Left ventricle myocardium inferior (tissue), 1 donor: Measurements from ENCODE around the gene ANKRD44. TPM values are rescaled to one million over a fixed set of nuclear protein-coding genes. Genes with fewer than 3 reads are reported as not detected.

Source experiments
- DNase-seq: peaks from one replicate; pipeline ENCODE4 v3.0.0-alpha.2; 2020
- H3K27ac ChIP-seq: fragments of 200-600 bp; replicated peaks from 2 replicates; pipeline ENCODE4 v1.8.0; 2021
- H3K27me3 ChIP-seq: fragments of 200-600 bp; 2 replicates; pipeline ENCODE4 v1.8.0; 2021; ENCODE audit warnings: low read depth
- H3K36me3 ChIP-seq: fragments of 200-600 bp; 2 replicates; pipeline ENCODE4 v1.8.0; 2021
- H3K4me1 ChIP-seq: fragments of 200-600 bp; 2 replicates; pipeline ENCODE4 v1.8.0; 2021
- H3K4me3 ChIP-seq: fragments of 200-600 bp; 2 replicates; pipeline ENCODE4 v1.8.0; 2021; ENCODE audit warnings: mild to moderate bottlenecking, moderate library complexity
- H3K9me3 ChIP-seq: fragments of 200-600 bp; replicated peaks from 2 replicates; pipeline ENCODE4 v1.8.0; 2021
- intact Hi-C: fragments of 100-400 bp; cut with micrococcal nuclease; formaldehyde crosslinking; loops from one replicate; pipeline ENCODE4 v1.11.0; 2022
- total RNA-seq: library from RNA; stranded (reverse); fragmentation: NEBNext Ultra II Directional; extraction: Animal tissue kit (Norgen Biotek cat#: 25700); gene quantifications from one replicate; pipeline ENCODE4 v1.2.1, GENCODE V29; 2021
- TF ChIP-seq, protein P1 (sequence below): fragments of 200-600 bp; IDR thresholded peaks from 2 replicates; pipeline ENCODE4 v1.8.0; 2021; ENCODE audit warnings: antibody characterized with exemption, mild to moderate bottlenecking, borderline replicate concordance
- donor health status: DM: no; HTN: yes; CAD: no; lungs with severe emphysema.

ANKRD44 gene
- total RNA-seq, 1 donor from 2014 or later: 7.1 TPM

DNA sequence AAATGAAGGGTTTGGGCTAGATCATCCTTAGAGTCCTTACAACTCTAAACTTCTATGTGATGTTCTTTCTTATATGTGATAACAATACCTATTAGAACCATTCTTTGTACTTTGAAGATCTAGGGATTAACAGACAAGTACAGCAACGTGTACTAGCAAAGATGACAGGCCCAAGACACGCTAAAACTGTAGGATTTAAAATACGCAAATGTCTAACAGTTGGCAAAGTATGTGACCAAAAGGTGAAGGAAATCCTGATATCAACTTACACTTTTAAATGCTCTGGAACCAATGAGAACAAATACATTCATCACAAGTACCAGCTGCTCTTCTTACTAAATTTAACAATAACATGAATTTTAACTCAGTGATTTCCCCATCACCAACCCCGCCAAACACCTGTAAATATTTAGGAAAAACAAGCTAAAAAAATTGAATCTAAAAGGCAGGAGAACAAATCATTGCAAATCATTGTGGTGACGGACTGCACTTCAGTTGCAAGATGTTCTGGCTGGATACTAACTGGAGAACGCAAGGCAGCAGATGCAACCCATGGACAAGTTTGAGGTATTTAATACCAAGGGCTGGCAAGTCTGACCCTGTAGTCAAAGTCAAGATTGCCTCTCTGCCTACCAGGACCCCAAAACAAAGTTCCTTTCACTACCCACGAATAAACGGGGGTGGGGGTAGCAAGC lies 1.4 kb downstream of the ANKRD44 start:
- TF ChIP-seq, protein P1, sequence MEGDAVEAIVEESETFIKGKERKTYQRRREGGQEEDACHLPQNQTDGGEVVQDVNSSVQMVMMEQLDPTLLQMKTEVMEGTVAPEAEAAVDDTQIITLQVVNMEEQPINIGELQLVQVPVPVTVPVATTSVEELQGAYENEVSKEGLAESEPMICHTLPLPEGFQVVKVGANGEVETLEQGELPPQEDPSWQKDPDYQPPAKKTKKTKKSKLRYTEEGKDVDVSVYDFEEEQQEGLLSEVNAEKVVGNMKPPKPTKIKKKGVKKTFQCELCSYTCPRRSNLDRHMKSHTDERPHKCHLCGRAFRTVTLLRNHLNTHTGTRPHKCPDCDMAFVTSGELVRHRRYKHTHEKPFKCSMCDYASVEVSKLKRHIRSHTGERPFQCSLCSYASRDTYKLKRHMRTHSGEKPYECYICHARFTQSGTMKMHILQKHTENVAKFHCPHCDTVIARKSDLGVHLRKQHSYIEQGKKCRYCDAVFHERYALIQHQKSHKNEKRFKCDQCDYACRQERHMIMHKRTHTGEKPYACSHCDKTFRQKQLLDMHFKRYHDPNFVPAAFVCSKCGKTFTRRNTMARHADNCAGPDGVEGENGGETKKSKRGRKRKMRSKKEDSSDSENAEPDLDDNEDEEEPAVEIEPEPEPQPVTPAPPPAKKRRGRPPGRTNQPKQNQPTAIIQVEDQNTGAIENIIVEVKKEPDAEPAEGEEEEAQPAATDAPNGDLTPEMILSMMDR: no peak
- intact Hi-C loops: no loop called here
- H3K27ac ChIP-seq: peak overlapping the region; percentile 83
- peaks cover 46% of the 10 kb centered on the region for H3K4me1 ChIP-seq
- H3K9me3 ChIP-seq: no peaks in the 10 kb centered on the region
- no peaks in the 10 kb centered on the region for H3K27me3 ChIP-seq
- no peaks in the 10 kb centered on the region for H3K36me3 ChIP-seq
- H3K4me3 ChIP-seq: peak overlapping the region; percentile 80
- no peak for DNase-seq

- Histone ChIP-seq H3K4me1 (peaks cover 46% of the 10 kb centered on the region), H3K4me3 (peak overlapping the region; percentile 80)
- intact Hi-C loops: no loop called here
These were observed 2.0 kb downstream of the ANKRD44 start for GRCh38 chr2:197308585-197308984.

GRCh38 chr2:197307933-197308521 lies 2.6 kb downstream of the ANKRD44 start:
- intact Hi-C loops: no loop called here
- no peak overlapping the region for H3K4me3 ChIP-seq
- H3K4me1 ChIP-seq: peaks cover 46% of the 10 kb centered on the region
- H3K27me3 ChIP-seq: no peaks in the 10 kb centered on the region
- no peak for DNase-seq
- TF ChIP-seq, protein P1: no peak
- H3K27ac ChIP-seq: peak overlapping the region; percentile 83
- no peaks in the 10 kb centered on the region for H3K36me3 ChIP-seq
- no peaks in the 10 kb centered on the region for H3K9me3 ChIP-seq

More at GRCh38 chr2:197308585-197308984, 2.0 kb downstream of the ANKRD44 start:
- Histone ChIP-seq H3K27ac (peak overlapping the region; percentile 83), H3K9me3 (no peaks in the 10 kb centered on the region), H3K27me3 (no peaks in the 10 kb centered on the region), H3K36me3 (no peaks in the 10 kb centered on the region)
- no peak for DNase-seq
- TF ChIP-seq, protein P1: no peak

DNA sequence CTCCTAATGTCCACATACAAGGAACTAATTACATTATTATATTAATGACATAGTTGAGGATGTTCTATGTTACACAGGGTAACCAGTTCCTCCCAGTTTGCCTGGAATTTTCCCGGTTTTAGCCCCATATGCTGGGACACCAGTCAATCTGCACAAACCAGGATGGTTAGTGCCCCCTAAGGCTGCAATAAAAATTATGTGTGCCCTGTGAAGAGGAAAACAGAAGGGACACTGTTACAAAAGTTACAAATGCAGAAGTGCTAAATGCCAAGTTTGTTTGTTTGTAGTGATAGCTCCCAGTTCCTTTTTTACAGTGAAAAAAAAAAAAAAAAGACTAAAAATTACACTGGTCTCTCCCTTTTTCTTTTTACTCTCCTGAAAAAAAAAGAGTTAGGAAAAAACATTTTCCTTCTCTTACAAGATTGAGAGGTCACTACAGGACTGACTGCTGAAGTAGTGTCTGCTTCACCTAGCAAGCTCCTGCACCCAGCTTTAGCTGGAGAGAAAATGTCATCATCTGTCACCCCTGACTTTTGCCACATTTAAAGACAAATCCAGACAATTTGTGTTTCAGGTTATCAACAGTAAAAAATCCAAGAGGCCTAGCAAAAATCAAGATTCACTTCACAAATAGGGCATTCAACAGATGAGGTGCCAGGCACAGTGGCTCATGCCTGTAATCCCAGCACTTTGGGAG lies 3.2 kb downstream of the ANKRD44 start:
- Histone ChIP-seq H3K4me1 (peaks cover 46% of the 10 kb centered on the region), H3K36me3 (no peaks in the 10 kb centered on the region), H3K27ac (peak overlapping the region; percentile 83), H3K9me3 (no peaks in the 10 kb centered on the region), H3K27me3 (no peaks in the 10 kb centered on the region), H3K4me3 (no peak overlapping the region)
- DNase-seq: no peak
- TF ChIP-seq, protein P1: no peak
- intact Hi-C loops: no loop called here

- H3K4me3 ChIP-seq: no peak overlapping the region
- H3K4me1 ChIP-seq: peaks cover 44% of the 10 kb centered on the region
- H3K36me3 ChIP-seq: no peaks in the 10 kb centered on the region
- DNase-seq: peak; percentile 27
- TF ChIP-seq, protein P1: no peak
- intact Hi-C loops: no loop called here
- H3K9me3 ChIP-seq: no peaks in the 10 kb centered on the region
- no peaks in the 10 kb centered on the region for H3K27me3 ChIP-seq
- peak overlapping the region; percentile 68 for H3K27ac ChIP-seq
These were observed 3.9 kb downstream of the ANKRD44 start for GRCh38 chr2:197306696-197307040.
